Epithelial cell of umbilical artery (primary cell): Measurements from ENCODE around the gene HPSE. TPM values are rescaled to one million over a fixed set of nuclear protein-coding genes. Genes with fewer than 3 reads are reported as not detected.

Source experiments
- total RNA-seq: library from RNA; depleted of rRNA; stranded (reverse); fragments of >200 nt; gene quantifications from 2 replicates; pipeline ENCODE4 v1.2.3, GENCODE V29; 2014

The HPSE gene
- 2.3 and 7.6 TPM in 2 replicates for total RNA-seq

GRCh38 chr4:83334425-83335241 is at the start of gene HPSE:
HPSE (minus strand) TSS chr4:83334848; CDS start chr4:83334782, 66 bp downstream.

GRCh38 chr4:83284193-83285054 is 50.2 kb downstream of the HPSE start, which contains the start of gene COQ2:
COQ2 (minus strand) TSS chr4:83284798; CDS start chr4:83284764, 34 bp downstream.

Other genes starting within 250 kb of the HPSE start
- under 0.01 TPM in 1 of 2 replicates, not detected in the other for gene PLAC8, start 220.1 kb downstream of the HPSE start, total RNA-seq
- gene COQ2, start 50.0 kb downstream of the HPSE start, total RNA-seq: 17.5 and 24.0 TPM in 2 replicates
- gene HELQ, start 121.0 kb upstream of the HPSE start, total RNA-seq: 10.1 and 20.4 TPM in 2 replicates
- 35.4 and 70.5 TPM in 2 replicates for gene MRPS18C, start 121.2 kb upstream of the HPSE start, total RNA-seq
- 14.3 and 20.1 TPM in 2 replicates for gene ABRAXAS1, start 150.3 kb upstream of the HPSE start, total RNA-seq
- 1.9 and 3.0 TPM in 2 replicates for gene GPAT3, start 201.3 kb upstream of the HPSE start, total RNA-seq